IPS-18a (cell line): ENCODE measurements around the gene RAPGEF4.

Experiments
- H3K27ac ChIP-seq: one replicate; pipeline ENCODE4 v1.5.1; 2013; ENCODE audit warnings: low read length
- H3K27me3 ChIP-seq: one replicate; pipeline ENCODE4 v1.6.1; 2013; ENCODE audit warnings: mild to moderate bottlenecking, low read length; ENCODE audit not compliant: control insufficient read depth, insufficient read depth
- H3K36me3 ChIP-seq: one replicate; pipeline ENCODE4 v1.6.1; 2013; ENCODE audit warnings: low read depth, low read length; ENCODE audit not compliant: control insufficient read depth
- H3K4me1 ChIP-seq: one replicate; pipeline ENCODE4 v1.6.1; 2013; ENCODE audit warnings: low read depth, low read length; ENCODE audit not compliant: control insufficient read depth
- H3K4me3 ChIP-seq: one replicate; pipeline ENCODE4 v1.5.1; 2013; ENCODE audit warnings: low read length
- H3K9ac ChIP-seq: one replicate; pipeline ENCODE4 v1.6.1; 2013; ENCODE audit warnings: mild to moderate bottlenecking, low read length, moderate library complexity
- H3K9me3 ChIP-seq: one replicate; pipeline ENCODE4 v1.6.1; 2013; ENCODE audit warnings: low read depth, low read length; ENCODE audit not compliant: control insufficient read depth

Gene RAPGEF4

DNA sequence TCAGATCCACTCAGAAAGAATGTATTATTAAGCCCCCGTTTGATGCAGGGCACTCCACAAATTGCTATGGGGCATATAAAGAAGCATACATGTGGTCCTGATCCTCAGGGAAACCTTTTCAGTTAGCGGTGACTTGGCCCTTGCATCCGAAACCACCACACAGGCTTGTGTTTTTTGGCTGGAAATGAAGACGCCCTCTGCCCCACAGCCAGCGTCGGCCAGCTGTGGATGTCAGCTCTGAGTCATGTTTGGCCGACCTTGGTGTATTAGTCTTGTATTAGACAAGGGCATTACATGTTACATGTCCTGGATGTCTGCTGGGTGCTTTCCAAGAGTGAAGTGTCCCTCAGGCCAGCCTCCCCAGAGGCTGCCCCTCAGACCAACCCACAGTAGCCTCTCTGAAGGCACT, 232.4 kb downstream of the RAPGEF4 start:
- Histone ChIP-seq H3K27me3 (no peaks in the 10 kb centered on the region), H3K4me1 (peaks cover 3% of the 10 kb centered on the region), H3K4me3 (no peak overlapping the region), H3K36me3 (no peaks in the 10 kb centered on the region), H3K9ac (no peak overlapping the region), H3K9me3 (no peaks in the 10 kb centered on the region), H3K27ac (no peak overlapping the region)

DNA sequence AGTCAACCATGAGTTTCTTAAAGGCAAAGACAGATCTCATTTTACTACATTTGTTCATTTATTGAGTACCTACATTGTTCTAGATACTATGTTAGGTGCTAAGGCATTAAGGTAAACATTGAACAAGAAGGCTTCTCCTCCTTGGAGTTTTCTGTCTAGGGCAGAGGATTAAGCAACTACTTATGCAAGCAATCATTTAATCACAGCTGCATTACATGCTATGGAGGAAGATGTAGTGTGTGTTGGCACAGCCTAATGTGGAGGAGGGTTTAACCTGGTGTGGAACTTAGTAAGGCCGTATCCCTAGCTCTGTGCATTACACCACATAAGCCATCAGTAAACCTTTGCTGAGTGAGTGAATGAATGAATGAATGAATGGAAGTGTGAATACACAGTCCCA, 233.5 kb downstream of the RAPGEF4 start:
- peaks cover 3% of the 10 kb centered on the region for H3K4me1 ChIP-seq
- H3K36me3 ChIP-seq: no peaks in the 10 kb centered on the region
- H3K27ac ChIP-seq: no peak overlapping the region
- H3K9me3 ChIP-seq: no peaks in the 10 kb centered on the region
- no peak overlapping the region for H3K9ac ChIP-seq
- no peaks in the 10 kb centered on the region for H3K27me3 ChIP-seq
- no peak overlapping the region for H3K4me3 ChIP-seq

DNA sequence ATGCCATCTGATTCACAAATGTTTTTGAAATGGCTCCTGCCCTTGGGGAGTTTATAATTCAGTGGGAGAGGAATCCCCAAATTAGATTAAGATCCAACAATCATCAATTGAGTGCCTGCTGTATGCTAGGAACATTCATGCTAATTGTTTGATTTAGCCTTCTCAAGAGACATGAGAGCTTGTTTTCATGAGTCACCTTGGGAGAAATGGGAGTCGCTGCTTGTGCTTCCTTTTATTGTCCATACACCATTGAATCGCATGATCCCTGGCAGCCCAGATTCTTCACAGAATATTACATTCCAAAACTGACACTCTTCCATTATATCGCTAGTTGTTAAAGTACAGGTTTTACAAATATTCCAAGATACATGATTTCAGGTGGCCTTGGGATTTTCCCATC, 234.0 kb downstream of the RAPGEF4 start:
- peaks cover 3% of the 10 kb centered on the region for H3K4me1 ChIP-seq
- no peak overlapping the region for H3K9ac ChIP-seq
- H3K9me3 ChIP-seq: no peaks in the 10 kb centered on the region
- no peaks in the 10 kb centered on the region for H3K27me3 ChIP-seq
- no peak overlapping the region for H3K4me3 ChIP-seq
- no peaks in the 10 kb centered on the region for H3K36me3 ChIP-seq
- no peak overlapping the region for H3K27ac ChIP-seq

DNA sequence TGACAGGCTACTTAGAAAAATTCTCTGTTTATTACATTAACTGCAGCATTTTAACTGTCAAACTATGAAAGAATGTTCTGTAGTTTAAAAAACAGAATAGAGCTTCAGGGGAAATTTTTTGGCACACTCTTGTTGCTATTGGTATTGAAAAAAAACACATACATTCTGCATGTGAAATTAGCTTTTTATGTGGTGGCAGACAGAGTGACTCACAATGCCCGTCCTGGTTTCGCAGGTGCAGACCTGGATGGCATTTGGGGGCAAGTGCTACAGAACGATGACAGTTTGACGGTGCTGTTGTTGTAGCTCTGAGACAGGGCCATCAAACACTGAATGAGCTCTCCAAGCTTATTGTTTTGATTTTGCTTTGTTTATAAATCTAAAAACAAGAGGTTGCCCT, 235.0 kb downstream of the RAPGEF4 start:
- H3K27ac ChIP-seq: no peak overlapping the region
- no peaks in the 10 kb centered on the region for H3K36me3 ChIP-seq
- no peak overlapping the region for H3K4me3 ChIP-seq
- peaks cover 3% of the 10 kb centered on the region for H3K4me1 ChIP-seq
- H3K9ac ChIP-seq: no peak overlapping the region
- no peaks in the 10 kb centered on the region for H3K9me3 ChIP-seq
- no peaks in the 10 kb centered on the region for H3K27me3 ChIP-seq

DNA sequence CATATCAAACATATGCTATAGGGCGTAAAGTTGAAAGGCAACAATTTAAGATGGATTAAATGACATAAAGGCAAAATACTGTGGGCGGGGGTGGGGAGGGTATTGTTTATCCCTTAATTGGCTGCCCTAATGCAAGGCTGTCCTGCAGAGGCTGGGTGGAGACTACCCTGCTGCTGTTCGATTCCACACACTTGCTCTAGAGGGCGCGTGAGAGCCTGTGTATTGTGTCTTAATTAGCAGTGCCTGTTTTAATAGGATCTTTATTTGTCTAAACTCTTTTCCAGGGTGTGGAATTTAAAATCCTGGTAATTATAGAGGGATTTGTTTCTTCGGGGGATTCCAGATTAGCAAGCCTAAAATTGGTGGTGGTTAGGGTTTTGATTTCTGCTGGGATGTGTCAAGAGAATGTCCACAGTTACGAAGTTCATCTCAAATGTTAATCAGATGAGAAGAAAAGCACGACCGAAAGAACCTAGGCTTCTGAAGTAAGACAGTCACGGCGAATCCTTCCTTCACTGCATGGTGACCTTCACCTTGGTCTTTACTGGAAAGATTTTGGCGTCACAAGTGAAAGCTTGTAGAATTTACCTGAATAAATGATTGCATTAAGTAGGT, 236.5 kb downstream of the RAPGEF4 start:
- no peaks in the 10 kb centered on the region for H3K9me3 ChIP-seq
- H3K4me1 ChIP-seq: peaks cover 3% of the 10 kb centered on the region
- H3K4me3 ChIP-seq: no peak overlapping the region
- no peak overlapping the region for H3K9ac ChIP-seq
- H3K27me3 ChIP-seq: no peaks in the 10 kb centered on the region
- no peak overlapping the region for H3K27ac ChIP-seq
- no peaks in the 10 kb centered on the region for H3K36me3 ChIP-seq

DNA sequence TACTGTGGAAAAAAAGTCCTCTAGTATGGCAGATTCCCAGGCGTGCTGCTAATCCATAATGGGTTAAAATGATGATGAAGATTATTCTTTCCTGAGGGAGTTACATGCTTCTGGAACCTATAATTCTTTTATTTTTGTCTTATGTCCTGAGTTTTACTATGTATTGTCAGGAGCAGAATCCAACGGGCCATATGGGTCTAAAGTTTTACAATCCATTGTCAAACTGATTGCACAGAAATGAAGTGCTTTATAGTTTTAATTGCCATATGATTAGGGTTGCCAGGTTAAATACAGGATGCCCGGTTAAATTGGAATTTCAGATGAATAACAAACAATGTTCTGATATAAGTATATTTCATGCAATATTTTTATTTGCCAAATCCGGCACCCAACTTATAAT, 239.1 kb downstream of the RAPGEF4 start:
- H3K4me3 ChIP-seq: no peak overlapping the region
- no peaks in the 10 kb centered on the region for H3K9me3 ChIP-seq
- H3K27ac ChIP-seq: no peak overlapping the region
- H3K4me1 ChIP-seq: peaks cover 3% of the 10 kb centered on the region
- H3K27me3 ChIP-seq: no peaks in the 10 kb centered on the region
- no peak overlapping the region for H3K9ac ChIP-seq
- no peaks in the 10 kb centered on the region for H3K36me3 ChIP-seq

DNA sequence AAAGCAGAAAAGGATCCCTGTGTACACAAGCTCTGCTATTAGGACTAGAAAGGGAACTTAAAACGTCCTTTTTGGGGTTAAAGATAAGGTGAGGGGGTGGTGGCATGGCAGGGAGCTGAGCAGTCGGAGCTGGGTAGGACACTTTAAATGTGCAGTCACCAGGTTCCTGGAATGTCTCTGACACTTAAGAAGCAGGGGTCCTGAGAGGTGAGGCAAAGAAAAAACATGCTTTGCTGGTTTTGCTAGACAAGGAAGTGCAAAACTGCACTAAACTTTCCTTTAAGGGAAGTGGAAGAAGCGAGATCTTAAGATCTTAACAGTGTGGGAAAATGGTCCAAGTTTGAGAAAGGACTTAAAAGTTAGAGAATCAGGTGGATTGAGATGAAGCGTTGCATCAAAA, 240.5 kb downstream of the RAPGEF4 start:
- no peaks in the 10 kb centered on the region for H3K9me3 ChIP-seq

DNA sequence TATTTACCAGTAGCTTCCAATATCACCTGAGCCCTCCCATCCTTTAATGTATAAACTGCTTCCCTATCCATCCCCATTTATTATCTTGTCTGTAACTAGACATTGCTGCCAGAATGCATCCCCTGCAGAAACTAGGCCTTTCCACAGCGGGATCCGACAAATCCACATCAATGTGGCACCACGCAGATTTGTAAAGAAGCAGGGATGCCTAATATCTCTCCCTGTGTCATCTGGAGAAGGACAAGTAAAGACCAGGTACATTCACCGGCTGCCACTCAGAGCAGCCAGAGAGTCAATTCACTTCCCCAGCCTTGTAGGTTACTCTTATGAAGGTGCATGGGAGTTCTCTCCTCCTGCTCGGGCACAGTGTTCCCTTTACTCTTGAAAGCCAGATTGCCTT, 241.2 kb downstream of the RAPGEF4 start:
- Histone ChIP-seq H3K9ac (no peak overlapping the region), H3K4me3 (no peak overlapping the region), H3K27me3 (no peaks in the 10 kb centered on the region), H3K36me3 (no peaks in the 10 kb centered on the region), H3K27ac (no peak overlapping the region), H3K9me3 (no peaks in the 10 kb centered on the region), H3K4me1 (peaks cover 3% of the 10 kb centered on the region)

More for the DNA sequence above, 240.5 kb downstream of the RAPGEF4 start:
- Histone ChIP-seq H3K27me3 (no peaks in the 10 kb centered on the region), H3K36me3 (no peaks in the 10 kb centered on the region), H3K27ac (no peak overlapping the region), H3K4me1 (peaks cover 3% of the 10 kb centered on the region), H3K4me3 (no peak overlapping the region), H3K9ac (no peak overlapping the region)

DNA sequence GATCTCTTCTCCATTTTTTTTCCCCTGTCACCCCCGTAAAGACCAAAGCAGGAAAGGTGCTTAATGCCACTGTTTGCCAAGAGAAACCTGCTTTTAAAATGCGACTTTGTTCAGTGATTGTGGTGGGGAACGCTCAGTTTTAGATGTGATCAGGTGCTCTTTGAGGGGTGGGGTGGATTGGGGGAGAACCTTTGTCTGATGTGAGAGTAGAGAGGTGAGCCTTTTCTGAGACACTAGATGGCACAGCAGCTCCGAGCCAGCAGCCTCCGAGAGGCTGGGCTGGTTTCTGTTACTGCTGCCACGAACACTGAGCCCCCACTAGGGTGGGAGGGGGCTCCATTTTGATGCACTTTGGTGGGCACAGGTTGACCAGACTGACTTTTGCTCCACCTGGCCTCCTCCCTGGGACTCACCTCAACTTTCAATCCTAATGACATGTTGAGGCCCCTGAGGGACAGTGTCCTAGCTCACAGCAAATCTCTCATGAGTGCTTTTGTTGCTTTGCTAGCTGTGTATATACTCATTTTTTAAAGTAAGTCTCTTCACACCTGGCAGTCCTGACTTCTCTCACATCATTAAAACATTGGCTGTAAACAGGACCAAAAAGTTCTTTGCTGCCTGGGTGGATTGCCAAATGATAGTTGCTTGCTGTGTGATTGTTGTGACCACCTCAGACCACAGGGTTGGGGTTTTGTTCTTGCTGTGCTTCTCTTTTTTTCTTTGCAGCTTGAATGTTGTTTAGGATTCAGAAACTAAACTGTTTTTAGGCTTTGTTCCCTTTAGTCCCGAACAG, 241.8 kb downstream of the RAPGEF4 start:
- Histone ChIP-seq H3K9me3 (no peaks in the 10 kb centered on the region), H3K4me1 (no peaks in the 10 kb centered on the region), H3K4me3 (no peak overlapping the region), H3K27ac (no peak overlapping the region), H3K9ac (no peak overlapping the region), H3K27me3 (no peaks in the 10 kb centered on the region), H3K36me3 (no peaks in the 10 kb centered on the region)

DNA sequence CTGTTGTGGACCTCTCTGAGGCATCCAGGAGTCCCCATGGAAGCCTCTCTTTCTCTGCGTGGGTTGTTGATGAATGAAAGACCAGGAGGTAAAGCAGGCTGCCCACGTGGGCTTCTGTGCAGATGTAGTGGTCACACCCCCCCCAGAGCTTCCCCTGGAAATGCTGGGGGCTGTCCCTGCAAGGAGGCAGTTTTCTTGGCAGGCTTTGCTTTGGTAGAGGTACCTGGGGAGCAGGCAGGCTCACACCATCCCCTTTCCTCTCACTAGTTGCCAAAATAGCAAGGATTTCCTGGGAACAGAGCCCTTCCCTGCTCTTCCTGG, 242.4 kb downstream of the RAPGEF4 start:
- Histone ChIP-seq H3K27me3 (no peaks in the 10 kb centered on the region), H3K9ac (no peak overlapping the region), H3K4me3 (no peak overlapping the region), H3K9me3 (no peaks in the 10 kb centered on the region), H3K4me1 (no peaks in the 10 kb centered on the region), H3K27ac (no peak overlapping the region), H3K36me3 (no peaks in the 10 kb centered on the region)

DNA sequence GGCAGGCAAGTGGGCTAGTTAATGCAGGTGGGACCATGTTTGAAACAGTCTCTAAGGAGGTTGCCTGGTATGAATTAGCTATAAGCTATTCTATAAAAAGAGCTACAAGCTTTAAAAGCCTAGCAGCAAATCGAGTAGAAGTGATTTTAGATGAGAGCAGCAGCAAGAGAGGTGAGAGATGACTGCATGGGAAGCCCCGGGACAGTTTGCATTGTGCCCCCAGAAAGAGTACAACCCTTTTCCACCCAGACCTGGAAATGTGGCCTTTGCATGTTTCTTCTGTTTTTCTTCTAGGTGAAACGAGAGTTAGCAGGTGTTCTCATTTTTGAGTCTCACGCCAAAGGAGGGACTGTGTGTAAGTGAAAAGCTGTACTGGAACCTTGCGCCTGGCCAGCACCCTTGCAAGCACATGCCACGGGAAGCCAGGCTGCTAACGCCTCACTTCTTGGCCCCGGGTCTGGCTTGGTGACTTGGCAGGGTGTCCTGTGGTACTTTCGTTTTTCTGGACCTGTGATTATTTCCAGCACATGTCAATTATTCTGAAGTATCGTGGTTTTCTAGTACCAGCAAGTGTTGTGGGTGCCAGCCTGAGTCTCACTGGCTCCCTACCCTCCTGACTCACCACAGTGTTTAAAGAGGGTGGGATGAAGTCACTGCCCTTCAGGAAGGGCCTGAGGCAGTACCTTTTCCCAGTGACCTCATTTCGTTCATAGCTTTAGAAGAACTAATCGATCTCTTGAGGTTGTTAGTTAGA, 249.7 kb downstream of the RAPGEF4 start:
- Histone ChIP-seq H3K27ac (no peak overlapping the region), H3K4me1 (no peaks in the 10 kb centered on the region), H3K9me3 (no peaks in the 10 kb centered on the region), H3K27me3 (no peaks in the 10 kb centered on the region), H3K9ac (no peak overlapping the region), H3K36me3 (no peaks in the 10 kb centered on the region), H3K4me3 (no peak overlapping the region)
